HEK293T (cell line): Measurements from ENCODE around the gene STON2.
"Not testable (repeated sequence)": the region's sequence is repeated elsewhere in the genome, so short reads cannot be mapped to it uniquely, and the experiment has no call there.

Experiments used
- BHLHE40 ChIP-seq: fragments of 450-650 bp; IDR thresholded peaks from 2 replicates; pipeline ENCODE4 v1.6.1; 2016; ENCODE audit warnings: mild to moderate bottlenecking, moderate library complexity, borderline replicate concordance
- CTBP1 ChIP-seq: fragments of 450-650 bp; IDR thresholded peaks from 2 replicates; pipeline ENCODE4 v1.6.1; 2016; ENCODE audit warnings: borderline replicate concordance
- ELF4 ChIP-seq: fragments of 450-650 bp; IDR thresholded peaks from 2 replicates; pipeline ENCODE4 v1.6.1; 2017; ENCODE audit warnings: antibody characterized with exemption
- FOXM1 ChIP-seq: fragments of 450-650 bp; IDR thresholded peaks from 2 replicates; pipeline ENCODE4 v1.6.1; 2017; ENCODE audit warnings: mild to moderate bottlenecking, borderline replicate concordance
- HDGF ChIP-seq: fragments of 450-650 bp; IDR thresholded peaks from 2 replicates; pipeline ENCODE4 v1.6.1; 2017; ENCODE audit warnings: antibody characterized with exemption, borderline replicate concordance
- L3MBTL2 ChIP-seq: fragments of 450-650 bp; conservative IDR thresholded peaks from 2 replicates; pipeline ENCODE4 v1.6.1; 2016; ENCODE audit warnings: mild to moderate bottlenecking
- TF ChIP-seq, protein P1 (sequence below): fragments of 450-650 bp; IDR thresholded peaks from 2 replicates; pipeline ENCODE4 v1.6.1; 2016

DNA sequence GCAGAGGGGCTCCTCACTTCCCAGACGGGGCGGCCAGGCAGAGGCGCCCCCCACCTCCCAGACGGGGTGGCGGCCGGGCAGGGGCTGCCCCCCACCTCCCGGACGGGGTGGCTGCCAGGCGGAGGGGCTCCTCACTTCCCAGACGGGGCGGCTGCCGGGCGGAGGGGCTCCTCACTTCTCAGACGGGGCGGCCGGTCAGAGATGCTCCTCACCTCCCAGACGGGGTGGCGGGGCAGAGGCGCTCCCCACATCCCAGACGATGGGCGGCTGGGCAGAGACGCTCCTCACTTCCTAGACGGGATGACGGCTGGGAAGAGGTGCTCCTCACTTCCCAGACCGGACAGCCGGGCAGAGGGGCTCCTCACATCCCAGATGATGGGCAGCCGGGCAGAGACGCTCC, 155.7 kb downstream of the STON2 start:
- TF ChIP-seq, protein P1, sequence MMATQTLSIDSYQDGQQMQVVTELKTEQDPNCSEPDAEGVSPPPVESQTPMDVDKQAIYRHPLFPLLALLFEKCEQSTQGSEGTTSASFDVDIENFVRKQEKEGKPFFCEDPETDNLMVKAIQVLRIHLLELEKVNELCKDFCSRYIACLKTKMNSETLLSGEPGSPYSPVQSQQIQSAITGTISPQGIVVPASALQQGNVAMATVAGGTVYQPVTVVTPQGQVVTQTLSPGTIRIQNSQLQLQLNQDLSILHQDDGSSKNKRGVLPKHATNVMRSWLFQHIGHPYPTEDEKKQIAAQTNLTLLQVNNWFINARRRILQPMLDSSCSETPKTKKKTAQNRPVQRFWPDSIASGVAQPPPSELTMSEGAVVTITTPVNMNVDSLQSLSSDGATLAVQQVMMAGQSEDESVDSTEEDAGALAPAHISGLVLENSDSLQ: not testable (repeated sequence)
- TF ChIP-seq ELF4, FOXM1, HDGF, L3MBTL2, CTBP1, BHLHE40: not testable (repeated sequence)
